ENCODE results near the gene CDYL. TPM values are rescaled to one million over a fixed set of nuclear protein-coding genes. Genes with fewer than 3 reads are reported as not detected.

The CDYL gene
- total RNA-seq, 3 donors from 2014 or later, result 58.9 to 74.9 (median 71.9) TPM

DNA sequence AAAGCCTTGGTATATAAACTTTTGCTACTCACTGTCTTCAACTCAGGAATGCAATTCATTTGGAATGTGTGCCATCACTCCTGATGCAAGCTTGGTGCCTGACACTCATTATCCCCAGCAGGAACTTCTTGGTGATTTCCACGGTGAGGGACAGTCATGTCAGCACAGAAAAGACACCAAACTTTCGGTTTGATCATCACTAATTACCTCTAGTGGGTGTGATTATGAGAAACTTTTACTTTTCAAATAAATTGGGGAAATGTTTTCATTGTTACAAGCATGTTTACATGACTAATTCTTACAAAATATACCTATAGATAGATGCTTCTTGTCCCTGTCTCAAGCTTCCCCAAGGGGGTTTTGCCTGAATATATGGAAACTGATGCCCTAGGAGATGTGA is 186.7 kb downstream of the CDYL start:
- no peak for ATAC-seq
- H3K9me3 ChIP-seq, result no peaks in the 10 kb centered on the region
- intact Hi-C loops (cut with DNase I, micrococcal nuclease), result no loop called here

DNA sequence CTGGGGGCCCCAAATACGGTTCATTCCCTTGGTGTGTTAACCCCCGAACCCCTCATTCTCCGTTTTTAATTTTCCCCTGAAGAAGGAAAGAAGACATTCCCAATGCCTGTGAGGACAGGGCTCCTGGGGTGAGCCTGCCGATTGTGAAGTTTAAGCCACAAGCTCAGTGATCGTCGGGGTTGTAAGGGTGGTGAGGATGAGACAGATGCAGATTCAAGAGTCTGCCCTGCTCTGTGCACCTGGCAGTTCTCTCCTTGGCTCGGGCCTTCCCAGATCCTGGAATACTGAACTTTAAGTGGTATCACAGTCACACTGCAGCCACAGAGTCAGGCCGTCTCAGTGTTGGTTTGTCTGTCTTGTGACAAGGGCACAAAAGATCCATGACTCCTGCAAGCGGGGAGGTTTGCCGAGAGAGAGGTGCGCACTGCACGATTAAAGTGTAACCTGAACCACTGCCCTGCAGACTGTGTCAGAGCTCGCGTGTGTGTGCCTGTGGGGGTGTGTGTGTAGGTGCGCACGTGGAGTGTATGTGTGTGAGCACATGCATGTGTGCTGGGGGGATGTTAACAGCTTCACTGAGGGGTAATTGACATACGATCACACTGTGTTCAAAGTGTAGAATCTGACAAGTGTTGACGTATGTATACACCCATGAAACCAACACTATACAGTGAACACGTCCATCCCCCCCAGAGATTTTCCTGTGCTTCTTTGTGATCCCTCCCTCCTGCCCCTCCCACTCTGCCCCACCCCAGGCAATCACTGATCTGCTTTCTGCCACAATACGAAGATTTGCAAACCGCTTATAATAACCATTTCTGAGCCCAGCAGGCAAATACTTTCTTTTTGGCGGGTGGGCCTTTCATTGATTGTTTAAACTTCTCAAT is 188.7 kb downstream of the CDYL start:
- DNase-seq (no peak), ATAC-seq (no peak)

More for the DNA sequence above, 186.7 kb downstream of the CDYL start:
- Histone ChIP-seq H3K4me1 (ENCODE audit: low read depth) (no peaks in the 10 kb centered on the region), H3K36me3 (ENCODE audit: low read depth) (no peaks in the 10 kb centered on the region), H3K4me3 (no peak overlapping the region)
- TF ChIP-seq, protein P1, sequence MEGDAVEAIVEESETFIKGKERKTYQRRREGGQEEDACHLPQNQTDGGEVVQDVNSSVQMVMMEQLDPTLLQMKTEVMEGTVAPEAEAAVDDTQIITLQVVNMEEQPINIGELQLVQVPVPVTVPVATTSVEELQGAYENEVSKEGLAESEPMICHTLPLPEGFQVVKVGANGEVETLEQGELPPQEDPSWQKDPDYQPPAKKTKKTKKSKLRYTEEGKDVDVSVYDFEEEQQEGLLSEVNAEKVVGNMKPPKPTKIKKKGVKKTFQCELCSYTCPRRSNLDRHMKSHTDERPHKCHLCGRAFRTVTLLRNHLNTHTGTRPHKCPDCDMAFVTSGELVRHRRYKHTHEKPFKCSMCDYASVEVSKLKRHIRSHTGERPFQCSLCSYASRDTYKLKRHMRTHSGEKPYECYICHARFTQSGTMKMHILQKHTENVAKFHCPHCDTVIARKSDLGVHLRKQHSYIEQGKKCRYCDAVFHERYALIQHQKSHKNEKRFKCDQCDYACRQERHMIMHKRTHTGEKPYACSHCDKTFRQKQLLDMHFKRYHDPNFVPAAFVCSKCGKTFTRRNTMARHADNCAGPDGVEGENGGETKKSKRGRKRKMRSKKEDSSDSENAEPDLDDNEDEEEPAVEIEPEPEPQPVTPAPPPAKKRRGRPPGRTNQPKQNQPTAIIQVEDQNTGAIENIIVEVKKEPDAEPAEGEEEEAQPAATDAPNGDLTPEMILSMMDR (IDR thresholded peaks at IDR 0.05), result no peak
- DNase-seq, result no peak

DNA sequence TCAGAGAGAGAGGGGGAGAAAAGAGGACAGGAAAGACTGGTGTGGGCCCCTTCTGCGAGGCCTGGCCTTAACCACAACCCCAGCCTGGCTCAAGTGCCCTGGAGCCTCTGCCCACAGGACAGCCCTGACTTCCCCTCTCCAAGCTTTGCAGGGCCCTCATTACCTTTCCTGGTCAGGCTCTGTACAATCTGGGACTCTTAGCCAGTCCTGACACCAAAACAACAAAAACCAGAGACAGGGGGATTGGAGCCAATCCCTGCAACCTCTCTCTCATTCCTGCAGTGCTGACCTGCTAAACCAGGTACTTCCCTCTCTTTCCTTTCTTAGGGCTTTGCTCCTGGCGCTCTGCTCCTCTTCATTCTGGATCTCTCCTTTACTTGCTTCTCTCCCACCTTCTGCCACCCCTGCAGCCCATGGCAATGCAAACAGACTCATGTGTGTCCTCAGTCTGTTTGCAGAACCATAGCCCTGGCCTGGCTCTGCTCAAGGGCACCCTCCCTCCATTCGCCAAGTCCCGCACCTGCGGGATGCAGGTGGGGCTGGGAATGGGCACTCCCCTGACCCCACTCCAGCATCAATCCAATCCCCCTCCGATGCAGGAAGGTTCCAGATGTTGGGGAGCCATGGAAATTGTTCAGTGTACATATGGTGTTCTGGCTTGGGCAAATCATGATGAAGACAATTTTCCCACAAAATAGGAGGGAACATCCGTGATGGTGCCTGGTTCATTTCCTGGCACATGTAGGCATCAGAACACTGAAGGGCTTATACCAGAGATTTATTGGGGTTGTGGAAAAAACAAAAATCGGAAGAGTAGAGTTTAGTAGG is 189.6 kb downstream of the CDYL start:
- DNase-seq (no peak), ATAC-seq (no peak)
- intact Hi-C loops (cut with DNase I, micrococcal nuclease), result no loop called here
- Histone ChIP-seq H3K4me1 (ENCODE audit: low read depth) (no peaks in the 10 kb centered on the region), H3K4me3 (no peak overlapping the region), H3K36me3 (ENCODE audit: low read depth) (no peaks in the 10 kb centered on the region), H3K9me3 (no peaks in the 10 kb centered on the region)
- TF ChIP-seq, protein P1 (IDR thresholded peaks at IDR 0.05), result no peak

More for the DNA sequence above, 188.7 kb downstream of the CDYL start:
- TF ChIP-seq, protein P1 (IDR thresholded peaks at IDR 0.05), result no peak
- Histone ChIP-seq H3K36me3 (ENCODE audit: low read depth) (no peaks in the 10 kb centered on the region), H3K9me3 (no peaks in the 10 kb centered on the region), H3K4me3 (no peak overlapping the region), H3K4me1 (ENCODE audit: low read depth) (no peaks in the 10 kb centered on the region)
- intact Hi-C loops (cut with DNase I, micrococcal nuclease), result no loop called here

DNA sequence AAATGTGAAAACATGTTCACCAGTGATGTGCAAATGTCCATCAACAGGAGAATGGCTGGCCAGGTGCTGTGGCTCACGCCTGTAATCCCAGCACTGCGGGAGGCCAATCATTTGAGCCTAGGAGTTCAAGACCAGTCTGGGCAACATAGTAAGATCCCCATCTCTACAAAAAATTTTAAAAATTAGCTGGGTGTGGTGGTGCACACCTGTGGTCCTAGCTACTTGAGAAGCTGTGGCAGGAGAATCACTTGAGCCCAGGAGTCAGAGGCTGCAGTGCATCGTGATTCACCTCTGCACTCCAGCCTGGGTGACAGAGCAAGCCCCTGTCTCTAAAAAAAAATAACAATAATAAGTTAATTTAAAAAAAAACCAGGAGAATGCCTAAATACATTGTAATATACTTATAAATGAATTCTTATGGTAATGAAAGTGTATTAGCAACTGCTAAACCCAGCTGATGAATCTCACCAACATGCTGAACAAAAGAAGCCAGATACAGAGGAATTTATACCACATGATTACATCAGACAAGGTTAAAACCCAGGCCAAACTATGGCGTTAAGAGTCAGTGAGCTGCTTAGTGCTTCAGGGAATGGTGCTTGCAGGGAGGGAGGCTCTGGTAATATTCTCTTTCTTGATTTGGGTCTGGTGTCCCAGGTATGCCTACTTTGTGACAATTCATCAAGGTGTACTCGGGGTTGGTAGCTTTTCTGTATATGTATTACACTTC is 191.3 kb downstream of the CDYL start:
- no peaks in the 10 kb centered on the region for H3K9me3 ChIP-seq

More for the DNA sequence above, 191.3 kb downstream of the CDYL start:
- DNase-seq (no peak), ATAC-seq (no peak)
- Histone ChIP-seq H3K4me1 (ENCODE audit: low read depth) (no peaks in the 10 kb centered on the region), H3K36me3 (ENCODE audit: low read depth) (no peaks in the 10 kb centered on the region), H3K4me3 (no peak overlapping the region)
- intact Hi-C loops (cut with DNase I, micrococcal nuclease), result no loop called here
- TF ChIP-seq, protein P1 (IDR thresholded peaks at IDR 0.05), result no peak
